Measurements from ENCODE around the gene COL6A3. TPM values are rescaled to one million over a fixed set of nuclear protein-coding genes. Genes with fewer than 3 reads are reported as not detected.

Gene COL6A3
- polyA plus RNA-seq, 2 of the 4 experiments (the other 2 are of a cell fraction), result 0.10 to 0.28 TPM

- POLR2A ChIA-PET, result no interaction called here
- H3K4me3 ChIP-seq, result no peak overlapping the region
- no peak for ATAC-seq
- no peaks in the 10 kb centered on the region for H3K4me1 ChIP-seq
- CTCF ChIA-PET, result interaction anchor here (0.5 to 1.6 kb wide), 3 partner anchors 14 to 50 kb away, joined by 3 to 5 read pairs (median 5); no protein-coding TSS in a partner anchor
- FAIRE-seq, result no peak
- no peak overlapping the region for H3K4me2 ChIP-seq
- DNase-seq (ENCODE audit: low read depth in 1 of 2, low spot score in 1 of 2), result no peak
- TF ChIP-seq ESRRA (IDR thresholded peaks at IDR 0.05; ENCODE audit: borderline replicate concordance, low read length), result no peak
- no peak for TF ChIP-seq MAX (IDR thresholded peaks at IDR 0.05)
- no peak for TF ChIP-seq CTCF (IDR thresholded peaks at IDR 0.05)
- no peak for TF ChIP-seq KDM1A (IDR thresholded peaks at IDR 0.05; ENCODE audit: low read depth)
- TF ChIP-seq MAFK (IDR thresholded peaks at IDR 0.05; ENCODE audit: partially characterized antibody), result no peak
- TF ChIP-seq ELK1 (IDR thresholded peaks at IDR 0.05; ENCODE audit: low read depth, low read length), result no peak
- no peak for TF ChIP-seq BHLHE40 (IDR thresholded peaks at IDR 0.05; ENCODE audit: low read depth, low read length)
- TF ChIP-seq TFCP2L1 (CRISPR knock-in tag; IDR thresholded peaks at IDR 0.05), result no peak
- no peak for TF ChIP-seq HEYL (CRISPR knock-in tag; IDR thresholded peaks at IDR 0.05)
- no peak for TF ChIP-seq PBX3 (IDR thresholded peaks at IDR 0.05)
- TF ChIP-seq ZC3H11A (IDR thresholded peaks at IDR 0.05), result no peak
- TF ChIP-seq POLR2A (IDR thresholded peaks at IDR 0.05; ENCODE audit: low read length), result no peak
- no peak for TF ChIP-seq CBX8 (IDR thresholded peaks at IDR 0.05)
- no peak for TF ChIP-seq EHF (CRISPR knock-in tag; IDR thresholded peaks at IDR 0.05)
- no peak for TF ChIP-seq JUN (IDR thresholded peaks at IDR 0.05)
- H3K9me3 ChIP-seq, result no peaks in the 10 kb centered on the region
- no peak overlapping the region for H3K27ac ChIP-seq
- 56% methylated on average over 4 of the region's 4 CpGs for WGBS (ENCODE audit: missing lambda C conversion rate)
Measured at GRCh38 chr2:237351796-237352195, 62.2 kb downstream of the COL6A3 start.

- Histone ChIP-seq H3K4me2 (no peak overlapping the region), H3K4me3 (no peak overlapping the region), H3K27ac (no peak overlapping the region), H3K4me1 (no peaks in the 10 kb centered on the region), H3K9me3 (no peaks in the 10 kb centered on the region)
- CTCF ChIA-PET, result interaction anchor here (1.2 to 1.6 kb wide), 2 partner anchors 15 kb away, joined by 5 read pairs; no protein-coding TSS in a partner anchor
- WGBS (ENCODE audit: missing lambda C conversion rate), result 47% methylated on average over 8 of the region's 8 CpGs
- DNase-seq (ENCODE audit: low read depth in 1 of 2, low spot score in 1 of 2) (no peak), ATAC-seq (no peak; a peak in 1 of 6 replicates), FAIRE-seq (no peak)
- POLR2A ChIA-PET, result no interaction called here
- TF ChIP-seq RARB (CRISPR knock-in tag; IDR thresholded peaks at IDR 0.05) (no peak), EP300 (IDR thresholded peaks at IDR 0.05) (no peak), TP53 (CRISPR knock-in tag; IDR thresholded peaks at IDR 0.05) (no peak), ZNF302 (CRISPR knock-in tag; IDR thresholded peaks at IDR 0.05) (no peak), EHF (CRISPR knock-in tag; IDR thresholded peaks at IDR 0.05) (no peak), SREBF2 (IDR thresholded peaks at IDR 0.05) (no peak), ELK1 (IDR thresholded peaks at IDR 0.05; ENCODE audit: low read depth, low read length) (no peak), NR3C1 (IDR thresholded peaks at IDR 0.05) (no peak), RAD21 (conservative IDR thresholded peaks at IDR 0.05 in 1 of 2, IDR thresholded peaks at IDR 0.05 in 1 of 2) (no peak), FOXS1 (CRISPR knock-in tag; IDR thresholded peaks at IDR 0.05) (no peak), USF2 (IDR thresholded peaks at IDR 0.05) (no peak), MAFK (IDR thresholded peaks at IDR 0.05; ENCODE audit: partially characterized antibody) (no peak), JUNB (IDR thresholded peaks at IDR 0.05) (no peak), JUN (IDR thresholded peaks at IDR 0.05) (no peak), HOXB13 (CRISPR knock-in tag; IDR thresholded peaks at IDR 0.05; ENCODE audit: low read depth) (no peak), ZFP36 (IDR thresholded peaks at IDR 0.05; ENCODE audit: borderline replicate concordance, partially characterized antibody) (no peak), NPAS2 (CRISPR knock-in tag; IDR thresholded peaks at IDR 0.05; ENCODE audit: borderline replicate concordance) (no peak), MAX (IDR thresholded peaks at IDR 0.05) (no peak)
Measured at GRCh38 chr2:237351046-237351445, 62.9 kb downstream of the COL6A3 start.
